Tibial nerve (tissue), 4 donors: ENCODE data around the gene DEPP1. TPM values are rescaled to one million over a fixed set of nuclear protein-coding genes. Genes with fewer than 3 reads are reported as not detected.

Experiments
- DNase-seq, 2 donors: peaks; one replicate each; pipeline ENCODE4 v3.0.0-alpha.2; 2019; ENCODE audit warnings: low spot score in 2 of 2
- H3K27ac ChIP-seq, 4 donors: fragments of 200-600 bp; sonication (generic) in 3 of 4; one replicate each; pipeline ENCODE4 v1.5.1; 2017 to 2019; ENCODE audit warnings: mild to moderate bottlenecking in 1 of 4
- H3K27me3 ChIP-seq, 2 donors: fragments of 200-600 bp; sonication (generic) in 1 of 2; one replicate each; pipeline versions ENCODE4 v1.5.1 to v1.6.0; 2017 to 2019
- H3K36me3 ChIP-seq, 3 donors: fragments of 200-600 bp; sonication (generic); one replicate each; pipeline ENCODE4 v1.5.1; 2018 to 2019
- H3K4me1 ChIP-seq, 4 donors: fragments of 200-600 bp; sonication (generic) in 3 of 4; one replicate each; pipeline ENCODE4 v1.5.1; 2017 to 2019
- H3K4me3 ChIP-seq, 4 donors: fragments of 200-600 bp; sonication (generic) in 3 of 4; one replicate each; pipeline ENCODE4 v1.5.1; 2017 to 2019; ENCODE audit warnings: mild to moderate bottlenecking in 1 of 4, moderate library complexity in 1 of 4
- H3K9me3 ChIP-seq, 4 donors: fragments of 200-600 bp; sonication (generic) in 3 of 4; one replicate each; pipeline ENCODE4 v1.5.1; 2017 to 2019
- EP300 ChIP-seq, 2 donors: sonication (generic); formaldehyde crosslinking; IDR thresholded peaks; one replicate each; pipeline ENCODE4 v1.6.1; 2017; ENCODE audit warnings: antibody characterized with exemption in 2 of 2, mild to moderate bottlenecking in 1 of 2
- POLR2A ChIP-seq, 2 donors: fragments of 450-650 bp; IDR thresholded peaks; one replicate each; pipeline ENCODE4 v1.6.1; 2017; ENCODE audit warnings: antibody characterized with exemption in 2 of 2, mild to moderate bottlenecking in 2 of 2, moderate library complexity in 2 of 2
- WGBS, 2 donors: methylation state at CpG; one replicate each; pipeline ENCODE4 v1.1.5; 2018; 5-methylcytosine and 5-hydroxymethylcytosine counted together
- total RNA-seq, 4 donors: library from RNA; depleted of rRNA; stranded (reverse); fragments of >200 nt; gene quantifications; one replicate each; pipeline ENCODE4 v1.1.0, GENCODE V29; 2016
- TF ChIP-seq, protein P1 (sequence below), 5 experiments: fragments of 200-600 bp in 3 of 5; fragments of 450-650 bp in 2 of 5; sonication (generic) in 3 of 5; IDR thresholded peaks; one replicate each; pipeline ENCODE4 v1.5.1; 2016 to 2019; ENCODE audit warnings: antibody characterized with exemption in 5 of 5, mild to moderate bottlenecking in 3 of 5, moderate library complexity in 2 of 5

DEPP1 gene
- total RNA-seq, 4 donors from 2014 or later, result 530 to 1,439 (median 798) TPM

DNA sequence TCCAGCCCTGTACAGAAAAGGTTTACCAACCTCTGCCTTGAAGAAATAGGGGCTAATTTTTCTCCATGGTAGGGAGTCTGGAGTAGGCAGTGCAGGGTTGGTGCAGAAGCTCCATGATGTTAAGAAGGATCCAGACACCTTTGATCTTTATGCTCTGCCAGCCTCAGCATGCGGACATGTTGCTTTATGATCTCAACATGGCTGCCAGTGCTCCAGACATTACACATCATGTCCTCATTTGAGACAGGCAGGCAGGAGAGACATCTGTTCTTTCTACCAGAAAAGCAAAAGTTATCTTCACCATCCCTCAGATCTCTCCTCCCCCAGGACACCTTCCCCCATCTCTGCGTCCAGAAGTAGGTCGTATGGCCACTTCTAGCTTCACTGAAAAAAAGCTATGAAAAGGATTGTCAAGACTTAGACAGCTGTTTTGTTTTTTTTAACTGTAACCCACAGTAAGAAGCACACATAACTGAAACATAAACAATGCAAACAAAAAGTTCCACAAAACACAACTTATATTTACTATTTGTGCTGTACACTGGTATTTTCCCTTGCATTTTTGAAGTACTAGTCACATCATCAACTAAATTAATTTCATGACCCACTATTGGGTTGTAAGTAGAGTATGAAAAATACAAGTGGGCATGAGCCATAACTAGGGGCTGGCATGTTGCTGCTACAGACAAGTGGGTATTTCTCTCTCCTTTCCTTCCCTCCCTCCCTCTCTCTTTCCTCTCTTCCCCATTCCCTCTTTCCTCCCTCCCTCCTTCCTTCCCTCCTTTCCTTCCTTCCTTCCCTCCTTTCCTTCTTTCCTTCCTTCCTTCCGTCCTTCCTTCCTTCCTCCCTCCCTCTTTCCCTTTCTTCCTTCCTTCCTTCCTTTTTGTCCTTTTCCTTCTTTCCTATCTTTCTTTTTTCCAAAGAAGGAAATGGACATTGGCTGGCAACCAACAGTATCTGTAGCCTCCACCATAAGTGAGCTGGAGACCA lies 21.6 kb downstream of the DEPP1 start:
- WGBS, 2 donors, result 87 to 88% methylated on average over 4 of the region's 4 CpGs
- Histone ChIP-seq H3K4me3 (peak overlapping the region in 1 of 4 donors; percentile 5), H3K27ac (peak overlapping the region; percentile 79 to 95 (median 91)), H3K9me3 (no peaks in the 10 kb centered on the region), H3K4me1 (peaks cover 0 to 75% (median 30%) of the 10 kb centered on the region in 4 donors), H3K36me3 (peaks cover 0 to 25% (median 0%) of the 10 kb centered on the region in 3 donors), H3K27me3 (no peaks in the 10 kb centered on the region)
- no peak for DNase-seq
- TF ChIP-seq, protein P1, sequence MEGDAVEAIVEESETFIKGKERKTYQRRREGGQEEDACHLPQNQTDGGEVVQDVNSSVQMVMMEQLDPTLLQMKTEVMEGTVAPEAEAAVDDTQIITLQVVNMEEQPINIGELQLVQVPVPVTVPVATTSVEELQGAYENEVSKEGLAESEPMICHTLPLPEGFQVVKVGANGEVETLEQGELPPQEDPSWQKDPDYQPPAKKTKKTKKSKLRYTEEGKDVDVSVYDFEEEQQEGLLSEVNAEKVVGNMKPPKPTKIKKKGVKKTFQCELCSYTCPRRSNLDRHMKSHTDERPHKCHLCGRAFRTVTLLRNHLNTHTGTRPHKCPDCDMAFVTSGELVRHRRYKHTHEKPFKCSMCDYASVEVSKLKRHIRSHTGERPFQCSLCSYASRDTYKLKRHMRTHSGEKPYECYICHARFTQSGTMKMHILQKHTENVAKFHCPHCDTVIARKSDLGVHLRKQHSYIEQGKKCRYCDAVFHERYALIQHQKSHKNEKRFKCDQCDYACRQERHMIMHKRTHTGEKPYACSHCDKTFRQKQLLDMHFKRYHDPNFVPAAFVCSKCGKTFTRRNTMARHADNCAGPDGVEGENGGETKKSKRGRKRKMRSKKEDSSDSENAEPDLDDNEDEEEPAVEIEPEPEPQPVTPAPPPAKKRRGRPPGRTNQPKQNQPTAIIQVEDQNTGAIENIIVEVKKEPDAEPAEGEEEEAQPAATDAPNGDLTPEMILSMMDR (IDR thresholded peaks at IDR 0.05), result no peak
- TF ChIP-seq POLR2A (IDR thresholded peaks at IDR 0.05) (no peak), EP300 (IDR thresholded peaks at IDR 0.05) (no peak)

DNA sequence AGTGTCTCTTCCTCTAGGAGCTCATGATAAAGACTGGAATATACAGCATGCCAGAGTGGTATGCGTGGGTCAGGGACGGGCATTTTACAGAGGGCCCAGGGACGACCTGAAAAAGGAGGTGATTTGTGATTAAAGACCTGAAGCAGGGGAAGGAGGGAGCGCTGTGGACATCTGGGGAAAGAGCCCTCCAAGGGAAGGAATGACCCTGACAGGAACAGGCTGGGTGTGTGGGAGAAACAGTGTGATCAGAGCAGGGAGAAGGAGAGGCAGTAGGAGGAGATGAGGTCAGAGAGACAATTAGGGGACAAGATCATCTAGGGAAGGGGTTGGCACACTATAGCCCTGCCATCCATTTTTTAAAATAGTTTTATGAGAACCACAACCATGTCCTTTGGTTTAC lies 22.4 kb downstream of the DEPP1 start:
- 88 to 90% methylated on average over 4 of the region's 4 CpGs for WGBS, 2 donors
- Histone ChIP-seq H3K4me3 (no peak overlapping the region), H3K4me1 (peaks cover 0 to 77% (median 32%) of the 10 kb centered on the region in 4 donors), H3K27ac (peak overlapping the region; percentile 10 to 95 (median 76)), H3K9me3 (no peaks in the 10 kb centered on the region), H3K36me3 (peaks cover 0 to 25% (median 0%) of the 10 kb centered on the region in 3 donors), H3K27me3 (no peaks in the 10 kb centered on the region)
- DNase-seq, result peak; percentile 9 to 11
- TF ChIP-seq EP300 (IDR thresholded peaks at IDR 0.05), result no peak
- TF ChIP-seq, protein P1 (IDR thresholded peaks at IDR 0.05), result no peak
- no peak for TF ChIP-seq POLR2A (IDR thresholded peaks at IDR 0.05)

DNA sequence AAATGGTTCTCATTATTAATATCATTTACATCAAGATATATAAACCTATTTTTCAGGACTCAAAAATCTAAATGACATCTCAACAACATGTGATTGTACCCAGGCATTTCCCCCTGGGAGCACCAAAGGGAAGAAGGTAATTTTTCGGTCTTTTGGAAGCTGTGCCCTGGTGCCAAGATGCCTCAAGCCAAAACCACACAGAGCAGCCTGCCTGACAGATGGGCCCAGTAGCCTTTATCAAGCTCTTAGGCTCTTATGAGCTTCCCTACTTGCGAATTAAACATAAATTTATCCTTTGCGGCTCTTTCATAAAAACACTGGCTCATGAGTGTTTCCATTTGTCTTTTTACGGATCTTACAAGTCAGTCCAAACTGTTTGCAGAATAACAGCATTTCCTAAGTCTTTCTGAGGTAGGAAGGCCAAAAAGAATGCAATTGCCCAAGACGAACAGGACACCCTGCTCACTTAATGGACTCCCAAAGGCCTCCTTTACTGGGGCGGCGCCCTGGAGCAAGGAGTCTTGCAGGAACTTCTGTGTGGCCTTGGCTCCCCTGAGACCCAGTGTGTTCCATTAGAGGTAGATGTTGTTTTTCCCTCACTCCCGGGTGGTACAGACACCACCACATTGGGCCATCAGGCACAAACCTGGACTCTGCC lies 23.1 kb downstream of the DEPP1 start:
- H3K9me3 ChIP-seq, result no peaks in the 10 kb centered on the region
- TF ChIP-seq POLR2A (IDR thresholded peaks at IDR 0.05) (no peak), EP300 (IDR thresholded peaks at IDR 0.05) (peak; percentile 29 to 89)
- TF ChIP-seq, protein P1 (IDR thresholded peaks at IDR 0.05), result no peak
- H3K4me3 ChIP-seq, result no peak overlapping the region
- no peaks in the 10 kb centered on the region for H3K27me3 ChIP-seq
- peak overlapping the region; percentile 6 to 95 (median 63) for H3K27ac ChIP-seq
- peak; percentile 86 to 87 for DNase-seq
- H3K4me1 ChIP-seq, result peaks cover 0 to 82% (median 31%) of the 10 kb centered on the region in 4 donors
- H3K36me3 ChIP-seq, result peaks cover 0 to 25% (median 0%) of the 10 kb centered on the region in 3 donors
- WGBS, 2 donors, result 75 to 81% methylated on average over 8 of the region's 8 CpGs

DNA sequence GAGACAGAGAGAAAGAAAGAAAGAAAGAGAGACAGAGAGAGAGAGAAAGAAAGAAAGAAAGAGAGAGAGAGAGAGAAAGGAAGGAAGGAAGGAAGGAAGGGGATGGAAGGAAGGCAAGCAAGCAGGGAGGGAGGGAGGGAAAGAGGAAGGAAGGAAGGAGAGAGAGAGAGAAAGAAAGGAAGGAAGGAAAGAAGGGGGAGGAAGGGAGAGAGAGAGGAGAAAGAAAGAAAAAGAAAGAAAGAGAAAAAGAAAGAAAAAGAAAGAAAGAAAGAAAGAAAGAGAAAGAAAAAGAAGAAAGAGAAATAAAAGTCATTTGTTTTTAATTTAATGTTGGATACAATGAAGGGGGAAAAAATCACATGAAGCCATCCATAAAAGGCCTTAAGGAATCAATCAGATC lies 23.6 kb downstream of the DEPP1 start:
- TF ChIP-seq EP300 (IDR thresholded peaks at IDR 0.05) (no peak), POLR2A (IDR thresholded peaks at IDR 0.05) (no peak)
- TF ChIP-seq, protein P1 (IDR thresholded peaks at IDR 0.05), result no peak
- Histone ChIP-seq H3K9me3 (no peaks in the 10 kb centered on the region), H3K27me3 (no peaks in the 10 kb centered on the region), H3K4me1 (peaks cover 0 to 88% (median 37%) of the 10 kb centered on the region in 4 donors), H3K36me3 (peaks cover 0 to 25% (median 0%) of the 10 kb centered on the region in 3 donors), H3K27ac (peak overlapping the region; percentile 6 to 95 (median 63)), H3K4me3 (no peak overlapping the region)
- no peak for DNase-seq
